Natural killer cell treated with Interleukin-12 subunit alpha and Interleukin-12 subunit beta and Interleukin-15 and Interleukin-18, amount 100 ng/mL, for 72 hours (primary cell): ENCODE data around the gene KCNMB4. TPM values are rescaled to one million over a fixed set of nuclear protein-coding genes. Genes with fewer than 3 reads are reported as not detected.

Source experiments
- ATAC-seq, 2 donors: fragments of 150-1000 bp; cut with Tn5 transposase in 1 of 2; sonication (Bioruptor Pico), chemical (Tn5 transposase) in 1 of 2; 2 replicates each; pipeline ENCODE4 v1.10.0; 2021
- DNase-seq: peaks from one replicate; pipeline ENCODE4 v3.0.0; 2022; ENCODE audit warnings: low spot score
- H3K27ac Mint-ChIP-seq, 2 donors: 1 replicate in 1 of 2; 2 replicates in 1 of 2; pipeline ENCODE4 v1.8.0; 2022; ENCODE audit warnings: mixed read lengths in 2 of 2, mild to moderate bottlenecking in 1 of 2, moderate library complexity in 1 of 2
- H3K27me3 Mint-ChIP-seq, 2 donors: 1 replicate in 1 of 2; 2 replicates in 1 of 2; pipeline ENCODE4 v1.8.0; 2022; ENCODE audit warnings: mixed read lengths in 2 of 2
- H3K36me3 Mint-ChIP-seq: one replicate; pipeline ENCODE4 v1.8.0; 2022; ENCODE audit warnings: mixed read lengths
- H3K4me1 Mint-ChIP-seq, 2 donors: 1 replicate in 1 of 2; 2 replicates in 1 of 2; pipeline ENCODE4 v1.8.0; 2022; ENCODE audit warnings: low read depth in 2 of 2, mixed read lengths in 2 of 2, mild to moderate bottlenecking in 1 of 2
- H3K4me3 Mint-ChIP-seq: one replicate; pipeline ENCODE4 v1.8.0; 2022; ENCODE audit warnings: mixed read lengths
- H3K9me3 Mint-ChIP-seq: 2 replicates; pipeline ENCODE4 v1.8.0; 2022; ENCODE audit warnings: mixed read lengths
- total RNA-seq, 2 donors: library from RNA; stranded (reverse); gene quantifications; one replicate each; pipeline ENCODE4 v1.2.3, GENCODE V29; 2022

KCNMB4 gene, protein sequence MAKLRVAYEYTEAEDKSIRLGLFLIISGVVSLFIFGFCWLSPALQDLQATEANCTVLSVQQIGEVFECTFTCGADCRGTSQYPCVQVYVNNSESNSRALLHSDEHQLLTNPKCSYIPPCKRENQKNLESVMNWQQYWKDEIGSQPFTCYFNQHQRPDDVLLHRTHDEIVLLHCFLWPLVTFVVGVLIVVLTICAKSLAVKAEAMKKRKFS
- under 1 TPM in 1 of 2 donors, not detected in 1; 0.26 TPM for total RNA-seq

DNA sequence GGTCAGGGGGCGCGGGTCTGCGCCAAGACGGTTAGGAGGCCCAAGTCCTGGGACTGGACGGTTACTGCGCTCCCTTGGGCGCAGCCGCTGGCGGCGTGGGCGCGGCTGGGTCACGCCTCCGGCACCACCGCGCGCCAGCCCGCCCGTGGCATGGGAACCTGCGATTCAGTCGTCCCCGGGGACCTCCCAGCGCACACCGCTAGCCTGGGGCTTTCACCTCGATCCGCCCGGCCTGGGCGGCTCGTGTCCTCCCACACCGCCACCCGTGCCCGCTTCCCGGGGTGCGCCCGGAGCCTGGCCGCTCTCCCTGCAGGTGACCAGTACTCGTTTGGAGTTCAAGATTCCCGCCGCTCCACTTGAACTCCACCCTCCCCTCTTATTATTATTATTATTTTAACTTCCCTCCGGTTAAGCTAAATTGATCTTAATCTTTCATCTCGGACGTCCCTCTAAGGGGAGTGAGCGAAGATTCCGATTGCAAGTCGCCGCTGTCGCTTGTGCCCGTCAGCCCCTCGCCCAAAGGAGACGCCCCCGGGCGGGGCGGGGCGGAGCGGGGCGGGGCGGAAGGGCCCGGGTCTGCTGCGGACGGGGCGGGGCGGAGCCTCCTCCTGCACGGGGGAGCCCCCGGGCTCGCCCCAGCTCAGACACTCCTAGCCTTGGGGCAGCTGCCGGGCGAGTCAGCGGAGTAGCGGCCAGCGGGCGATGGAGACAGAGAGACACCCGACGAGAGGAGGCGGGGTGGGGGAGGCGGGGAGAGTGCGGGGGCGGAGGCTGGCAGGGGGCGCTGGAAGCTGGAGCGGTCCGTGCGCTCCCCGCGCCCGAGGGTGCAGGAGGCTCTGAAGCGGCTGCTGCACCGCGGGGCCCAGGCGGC lies at the start of gene KCNMB4:
TSS of gene KCNMB4 (plus strand) at position 643 of the 871 bp plus-strand sequence. CDS start 445 bp downstream, outside the sequence.
- H3K36me3 Mint-ChIP-seq, result no peaks in the 10 kb centered on the region
- ATAC-seq (peak; percentile 94 to 97), DNase-seq (peak; percentile 88)
- H3K9me3 Mint-ChIP-seq, result no peaks in the 10 kb centered on the region
- H3K27ac Mint-ChIP-seq, result no peak within 1 kb of the TSS
- H3K27me3 Mint-ChIP-seq, result peaks cover 8 to 28% of the 10 kb centered on the region in 2 donors
- peaks cover 3 to 14% of the 10 kb centered on the region in 2 donors for H3K4me1 Mint-ChIP-seq
- peak within 1 kb of the TSS; percentile 91 for H3K4me3 Mint-ChIP-seq

- Mint-ChIP-seq H3K4me3 (peak overlapping the region; percentile 55), H3K36me3 (no peaks in the 10 kb centered on the region), H3K4me1 (peaks cover 26 to 30% of the 10 kb centered on the region in 2 donors), H3K9me3 (no peaks in the 10 kb centered on the region), H3K27me3 (no peaks in the 10 kb centered on the region), H3K27ac (no peak overlapping the region)
- ATAC-seq (peak in 1 of 2 donors; percentile 62), DNase-seq (no peak)
Measured at GRCh38 chr12:70317781-70318180, 48.3 kb upstream of the KCNMB4 start.

DNA sequence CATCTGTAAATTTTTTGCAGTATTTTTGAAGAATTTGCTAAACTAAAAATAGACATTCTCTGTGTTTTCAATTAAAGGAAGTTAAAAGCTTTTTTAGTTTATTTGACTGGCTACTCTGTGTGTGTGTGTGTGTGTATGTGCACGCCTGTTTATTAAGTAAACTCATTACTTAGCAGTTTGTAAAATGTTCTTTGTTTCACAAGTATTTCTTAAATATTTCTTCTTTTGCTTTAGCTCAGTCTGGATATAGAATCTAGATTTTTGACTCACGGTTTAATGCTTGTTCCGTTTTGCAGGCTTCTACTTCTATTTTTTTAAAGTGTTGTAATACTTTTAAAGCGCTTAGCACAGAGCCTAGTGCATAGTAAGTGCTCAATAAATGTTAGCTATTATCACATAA lies 46.5 kb upstream of the KCNMB4 start:
- Mint-ChIP-seq H3K27me3 (no peaks in the 10 kb centered on the region), H3K4me3 (no peak overlapping the region), H3K9me3 (no peaks in the 10 kb centered on the region), H3K36me3 (no peaks in the 10 kb centered on the region), H3K27ac (no peak overlapping the region), H3K4me1 (peaks cover 25 to 35% of the 10 kb centered on the region in 2 donors)
- ATAC-seq (no peak), DNase-seq (no peak)

DNA sequence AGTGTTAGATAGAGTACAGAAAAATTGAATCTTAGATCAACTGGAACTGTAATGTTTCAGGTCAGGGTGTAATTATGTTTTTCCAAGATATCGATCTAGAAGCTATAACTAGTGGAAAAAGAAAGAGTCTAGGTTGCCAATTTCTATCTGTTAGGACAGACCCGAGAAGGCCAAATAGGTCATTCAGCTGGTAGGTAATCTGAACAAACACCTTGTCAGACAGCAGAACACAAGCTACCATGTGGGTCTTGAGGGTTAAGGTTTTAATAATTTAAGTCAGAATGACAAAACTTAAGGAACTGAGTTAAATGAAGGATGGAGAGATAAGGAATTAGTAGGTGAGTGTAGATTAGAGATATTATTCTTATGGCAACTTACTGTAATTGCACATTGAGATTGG lies 44.9 kb upstream of the KCNMB4 start:
- DNase-seq, result no peak
- H3K36me3 Mint-ChIP-seq, result no peaks in the 10 kb centered on the region
- no peak overlapping the region for H3K27ac Mint-ChIP-seq
- no peaks in the 10 kb centered on the region for H3K9me3 Mint-ChIP-seq
- H3K4me1 Mint-ChIP-seq, result peaks cover 21 to 24% of the 10 kb centered on the region in 2 donors
- no peaks in the 10 kb centered on the region for H3K27me3 Mint-ChIP-seq
- no peak for ATAC-seq
- no peak overlapping the region for H3K4me3 Mint-ChIP-seq

GRCh38 chr12:70327541-70327940 lies 38.5 kb upstream of the KCNMB4 start:
- no peak overlapping the region for H3K27ac Mint-ChIP-seq
- H3K27me3 Mint-ChIP-seq, result no peaks in the 10 kb centered on the region
- H3K4me3 Mint-ChIP-seq, result no peak overlapping the region
- DNase-seq (no peak), ATAC-seq (no peak)
- H3K4me1 Mint-ChIP-seq, result peaks cover 16% of the 10 kb centered on the region in 2 donors
- H3K9me3 Mint-ChIP-seq, result no peaks in the 10 kb centered on the region
- H3K36me3 Mint-ChIP-seq, result peaks cover 6% of the 10 kb centered on the region

DNA sequence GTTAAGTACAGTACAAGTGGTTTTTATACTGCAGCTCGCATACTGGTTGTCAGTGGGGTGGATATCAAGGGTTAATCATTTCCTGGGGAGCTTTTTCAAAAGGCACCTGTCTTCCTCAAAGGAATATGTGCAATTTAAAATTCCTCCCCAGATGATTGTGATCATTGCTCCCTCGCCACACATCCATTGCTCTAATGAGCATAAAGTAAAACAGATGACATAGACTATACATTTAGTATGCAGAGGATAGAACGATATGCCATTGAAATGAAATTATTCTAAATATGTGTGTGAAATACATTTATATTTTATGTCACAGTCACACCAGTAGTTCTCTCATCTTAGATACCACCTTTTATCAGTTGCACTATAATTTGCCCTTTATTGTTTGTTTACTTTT lies 36.4 kb upstream of the KCNMB4 start:
- H3K4me3 Mint-ChIP-seq, result no peak overlapping the region
- H3K27ac Mint-ChIP-seq, result no peak overlapping the region
- no peak for DNase-seq
- no peaks in the 10 kb centered on the region for H3K9me3 Mint-ChIP-seq
- no peaks in the 10 kb centered on the region for H3K27me3 Mint-ChIP-seq
- H3K4me1 Mint-ChIP-seq, result peaks cover 10 to 11% of the 10 kb centered on the region in 2 donors
- ATAC-seq, result no peak
- peaks cover 6% of the 10 kb centered on the region for H3K36me3 Mint-ChIP-seq

DNA sequence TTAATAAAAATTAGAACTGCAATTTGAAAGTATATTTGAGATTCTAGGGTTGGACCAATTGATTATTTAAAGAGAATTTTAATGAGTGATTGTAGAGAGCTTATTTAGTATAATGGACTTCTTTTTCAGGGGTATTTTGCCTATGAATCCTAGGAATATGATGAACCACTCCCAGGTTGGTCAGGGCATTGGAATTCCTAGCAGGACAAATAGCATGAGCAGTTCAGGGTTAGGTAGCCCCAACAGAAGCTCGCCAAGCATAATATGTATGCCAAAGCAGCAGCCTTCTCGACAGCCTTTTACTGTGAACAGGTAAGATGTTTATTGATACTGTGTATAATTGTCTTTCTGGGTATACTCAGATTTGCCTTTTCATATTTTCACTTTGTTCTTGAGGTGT lies 35.9 kb upstream of the KCNMB4 start:
- H3K4me1 Mint-ChIP-seq, result peaks cover 10 to 12% of the 10 kb centered on the region in 2 donors
- H3K4me3 Mint-ChIP-seq, result no peak overlapping the region
- H3K27me3 Mint-ChIP-seq, result no peaks in the 10 kb centered on the region
- H3K9me3 Mint-ChIP-seq, result no peaks in the 10 kb centered on the region
- no peak for ATAC-seq
- no peak overlapping the region for H3K27ac Mint-ChIP-seq
- peaks cover 6% of the 10 kb centered on the region for H3K36me3 Mint-ChIP-seq
- no peak for DNase-seq

GRCh38 chr12:70332236-70332635 lies 33.9 kb upstream of the KCNMB4 start:
- Mint-ChIP-seq H3K27ac (no peak overlapping the region), H3K9me3 (no peaks in the 10 kb centered on the region), H3K36me3 (peaks cover under 1% of the 10 kb centered on the region), H3K4me1 (peaks cover 5 to 8% of the 10 kb centered on the region in 2 donors), H3K27me3 (no peaks in the 10 kb centered on the region), H3K4me3 (no peak overlapping the region)
- DNase-seq (no peak), ATAC-seq (no peak)

- Mint-ChIP-seq H3K36me3 (peaks cover 11% of the 10 kb centered on the region), H3K4me1 (peaks cover 0 to 5% of the 10 kb centered on the region in 2 donors), H3K27ac (no peak overlapping the region), H3K27me3 (no peaks in the 10 kb centered on the region), H3K4me3 (no peak overlapping the region), H3K9me3 (no peaks in the 10 kb centered on the region)
- no peak for ATAC-seq
- DNase-seq, result no peak
Measured at GRCh38 chr12:70334742-70335141, 31.3 kb upstream of the KCNMB4 start.

DNA sequence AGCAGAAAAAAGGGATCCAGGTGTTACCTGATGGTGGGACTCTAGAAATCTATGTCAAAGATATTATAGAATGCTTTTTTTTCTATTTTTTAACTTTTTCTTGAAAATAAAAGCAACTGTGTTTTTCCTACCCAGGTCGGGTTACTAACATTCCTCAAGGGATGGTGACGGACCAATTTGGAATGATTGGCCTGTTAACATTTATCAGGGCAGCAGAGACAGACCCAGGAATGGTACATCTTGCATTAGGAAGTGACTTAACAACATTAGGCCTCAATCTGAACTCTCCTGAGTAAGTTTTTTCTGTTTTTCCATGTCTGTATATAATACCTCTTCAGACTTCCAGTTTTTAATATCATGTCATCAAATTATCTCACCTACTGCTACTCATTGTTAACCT lies 27.6 kb upstream of the KCNMB4 start:
- H3K4me3 Mint-ChIP-seq, result no peak overlapping the region
- H3K27me3 Mint-ChIP-seq, result no peaks in the 10 kb centered on the region
- no peaks in the 10 kb centered on the region for H3K9me3 Mint-ChIP-seq
- H3K27ac Mint-ChIP-seq, result no peak overlapping the region
- DNase-seq (no peak), ATAC-seq (no peak)
- peaks cover 4 to 16% of the 10 kb centered on the region in 2 donors for H3K4me1 Mint-ChIP-seq
- H3K36me3 Mint-ChIP-seq, result peaks cover 28% of the 10 kb centered on the region

GRCh38 chr12:70351076-70351475 lies 15.0 kb upstream of the KCNMB4 start:
- Mint-ChIP-seq H3K27me3 (no peaks in the 10 kb centered on the region), H3K36me3 (no peaks in the 10 kb centered on the region), H3K9me3 (no peaks in the 10 kb centered on the region), H3K27ac (no peak overlapping the region), H3K4me3 (no peak overlapping the region), H3K4me1 (no peaks in the 10 kb centered on the region)
- ATAC-seq (no peak), DNase-seq (no peak)

DNA sequence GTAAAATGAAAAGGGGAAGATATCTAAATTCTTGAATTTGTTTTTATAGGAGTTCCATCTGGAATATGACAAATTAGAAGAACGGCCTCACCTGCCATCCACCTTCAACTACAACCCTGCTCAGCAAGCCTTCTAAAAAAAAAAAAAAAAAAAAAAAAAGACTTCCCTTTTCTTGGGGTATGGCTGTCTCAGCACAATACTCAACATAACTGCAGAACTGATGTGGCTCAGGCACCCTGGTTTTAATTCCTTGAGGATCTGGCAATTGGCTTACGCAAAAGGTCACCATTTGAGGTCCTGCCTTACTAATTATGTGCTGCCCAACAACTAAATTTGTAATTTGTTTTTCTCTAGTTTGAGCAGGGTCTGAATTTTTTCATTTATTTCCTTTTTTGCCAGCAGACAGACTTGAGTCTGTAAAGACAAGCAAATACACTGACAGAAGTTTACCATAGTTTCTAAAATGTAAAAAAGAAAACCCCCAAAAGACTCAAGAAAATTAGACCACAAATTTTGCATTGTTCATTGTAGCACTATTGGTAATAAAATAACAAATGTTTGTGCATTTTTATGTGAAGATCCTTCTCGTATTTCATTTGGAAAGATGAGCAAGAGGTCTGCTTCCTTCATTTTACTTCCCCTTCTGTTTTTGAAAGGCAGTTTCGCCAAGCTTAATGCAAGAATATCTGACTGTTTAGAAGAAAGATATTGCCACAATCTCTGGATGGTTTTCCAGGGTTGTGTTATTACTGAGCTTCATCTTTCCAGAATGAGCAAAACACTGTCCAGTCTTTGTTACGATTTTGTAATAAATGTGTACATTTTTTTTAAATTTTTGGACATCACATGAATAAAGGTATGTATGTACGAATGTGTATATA lies 12.1 kb upstream of the KCNMB4 start:
- H3K27ac Mint-ChIP-seq, result no peak overlapping the region

GRCh38 chr12:70354787-70355186 lies 11.3 kb upstream of the KCNMB4 start:
- no peak overlapping the region for H3K27ac Mint-ChIP-seq
- ATAC-seq (no peak), DNase-seq (no peak)
- no peaks in the 10 kb centered on the region for H3K4me1 Mint-ChIP-seq
- no peaks in the 10 kb centered on the region for H3K36me3 Mint-ChIP-seq
- H3K4me3 Mint-ChIP-seq, result no peak overlapping the region
- no peaks in the 10 kb centered on the region for H3K27me3 Mint-ChIP-seq
- H3K9me3 Mint-ChIP-seq, result no peaks in the 10 kb centered on the region

More for the DNA sequence above, 12.1 kb upstream of the KCNMB4 start:
- Mint-ChIP-seq H3K27me3 (no peaks in the 10 kb centered on the region), H3K9me3 (no peaks in the 10 kb centered on the region), H3K4me3 (no peak overlapping the region), H3K4me1 (no peaks in the 10 kb centered on the region), H3K36me3 (no peaks in the 10 kb centered on the region)
- no peak for DNase-seq
- no peak for ATAC-seq
